ENCODE measurements around the gene PDLIM3. TPM values are rescaled to one million over a fixed set of nuclear protein-coding genes. Genes with fewer than 3 reads are reported as not detected.

The PDLIM3 gene
- total RNA-seq, 6 donors from 2014 or later: 15.9 to 183 (median 42.2) TPM

DNA sequence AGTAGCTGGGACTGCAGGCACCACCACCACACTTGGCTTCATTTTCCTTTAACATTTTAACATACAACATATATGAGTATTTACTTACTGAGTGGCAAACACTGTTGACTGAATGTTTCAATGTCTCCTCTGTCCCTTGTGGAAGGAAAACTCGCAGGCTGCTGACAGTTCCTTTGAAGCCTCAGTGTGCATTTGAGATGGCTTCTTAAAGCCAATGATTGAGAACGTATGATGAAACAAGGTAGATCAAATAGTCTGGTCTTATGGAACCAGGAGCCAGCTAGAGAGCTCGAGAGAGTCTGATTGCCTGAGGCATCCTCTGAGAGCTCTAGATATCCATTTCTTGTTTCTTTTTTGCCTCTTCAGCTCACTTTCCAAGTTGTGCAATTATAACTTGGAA is 43.0 kb upstream of the PDLIM3 start:
- no peaks in the 10 kb centered on the region for H3K4me1 ChIP-seq
- no peaks in the 10 kb centered on the region for H3K9me3 ChIP-seq
- no peaks in the 10 kb centered on the region for H3K27me3 ChIP-seq
- DNase-seq (no peak), ATAC-seq (ENCODE audit: low FRiP score in 2 of 2) (no peak)
- H3K27ac ChIP-seq: no peak overlapping the region
- 75 to 76% methylated on average over 3 of the region's 3 CpGs for WGBS, 2 donors
- no peak overlapping the region for H3K4me3 ChIP-seq
- no peaks in the 10 kb centered on the region for H3K36me3 ChIP-seq
- TF ChIP-seq EP300 (IDR thresholded peaks at IDR 0.05) (no peak), POLR2AphosphoS5 (IDR thresholded peaks at IDR 0.05) (no peak), POLR2A (IDR thresholded peaks at IDR 0.05) (no peak)
- TF ChIP-seq, protein P1, sequence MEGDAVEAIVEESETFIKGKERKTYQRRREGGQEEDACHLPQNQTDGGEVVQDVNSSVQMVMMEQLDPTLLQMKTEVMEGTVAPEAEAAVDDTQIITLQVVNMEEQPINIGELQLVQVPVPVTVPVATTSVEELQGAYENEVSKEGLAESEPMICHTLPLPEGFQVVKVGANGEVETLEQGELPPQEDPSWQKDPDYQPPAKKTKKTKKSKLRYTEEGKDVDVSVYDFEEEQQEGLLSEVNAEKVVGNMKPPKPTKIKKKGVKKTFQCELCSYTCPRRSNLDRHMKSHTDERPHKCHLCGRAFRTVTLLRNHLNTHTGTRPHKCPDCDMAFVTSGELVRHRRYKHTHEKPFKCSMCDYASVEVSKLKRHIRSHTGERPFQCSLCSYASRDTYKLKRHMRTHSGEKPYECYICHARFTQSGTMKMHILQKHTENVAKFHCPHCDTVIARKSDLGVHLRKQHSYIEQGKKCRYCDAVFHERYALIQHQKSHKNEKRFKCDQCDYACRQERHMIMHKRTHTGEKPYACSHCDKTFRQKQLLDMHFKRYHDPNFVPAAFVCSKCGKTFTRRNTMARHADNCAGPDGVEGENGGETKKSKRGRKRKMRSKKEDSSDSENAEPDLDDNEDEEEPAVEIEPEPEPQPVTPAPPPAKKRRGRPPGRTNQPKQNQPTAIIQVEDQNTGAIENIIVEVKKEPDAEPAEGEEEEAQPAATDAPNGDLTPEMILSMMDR (IDR thresholded peaks at IDR 0.05): no peak

DNA sequence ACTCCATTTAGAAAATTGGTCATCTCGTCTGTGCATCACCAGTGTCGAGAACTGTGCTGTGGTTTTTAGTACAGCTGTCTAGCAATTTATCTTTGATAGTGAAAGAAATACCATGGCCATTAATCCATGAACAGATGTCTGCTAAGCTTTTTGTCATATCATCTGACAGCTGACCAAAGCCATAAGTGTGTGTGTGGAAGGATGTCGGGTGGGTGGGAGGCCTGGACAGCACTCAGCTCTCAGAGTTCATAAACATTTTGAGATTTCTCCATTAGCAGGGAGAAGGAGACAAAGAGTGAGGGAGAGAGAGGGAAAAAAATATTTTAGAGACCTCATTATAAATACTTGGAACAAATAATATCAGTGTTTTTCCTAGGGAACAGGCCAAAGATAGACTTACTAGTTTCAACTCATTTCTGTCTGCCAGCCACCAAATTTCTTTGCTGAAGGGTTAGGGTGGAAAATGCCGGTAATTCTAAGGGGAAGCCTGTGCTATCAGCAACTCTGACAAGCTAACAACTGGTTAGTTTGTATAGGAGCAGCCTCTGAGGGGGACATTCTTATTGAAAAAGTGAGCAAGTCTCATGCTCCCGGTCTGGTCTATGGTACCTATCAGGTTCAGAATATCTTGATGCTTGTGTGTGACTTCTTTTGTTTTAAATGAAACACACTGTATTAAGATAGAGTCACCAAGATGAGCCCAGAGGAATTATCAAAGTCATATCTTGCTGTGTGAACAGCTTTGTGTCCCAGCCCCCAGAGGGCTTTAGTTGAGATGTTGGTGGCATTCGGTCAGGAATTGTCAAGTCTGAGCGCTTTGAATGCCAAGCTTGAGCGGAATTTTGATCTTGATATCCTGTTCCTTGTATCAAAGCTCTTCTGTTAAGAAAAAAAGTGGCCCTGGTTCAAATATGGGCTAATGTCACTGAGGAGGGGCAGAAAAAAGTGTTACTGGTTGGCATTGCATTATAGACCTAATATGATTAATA is 41.9 kb upstream of the PDLIM3 start:
- no peak for DNase-seq

DNA sequence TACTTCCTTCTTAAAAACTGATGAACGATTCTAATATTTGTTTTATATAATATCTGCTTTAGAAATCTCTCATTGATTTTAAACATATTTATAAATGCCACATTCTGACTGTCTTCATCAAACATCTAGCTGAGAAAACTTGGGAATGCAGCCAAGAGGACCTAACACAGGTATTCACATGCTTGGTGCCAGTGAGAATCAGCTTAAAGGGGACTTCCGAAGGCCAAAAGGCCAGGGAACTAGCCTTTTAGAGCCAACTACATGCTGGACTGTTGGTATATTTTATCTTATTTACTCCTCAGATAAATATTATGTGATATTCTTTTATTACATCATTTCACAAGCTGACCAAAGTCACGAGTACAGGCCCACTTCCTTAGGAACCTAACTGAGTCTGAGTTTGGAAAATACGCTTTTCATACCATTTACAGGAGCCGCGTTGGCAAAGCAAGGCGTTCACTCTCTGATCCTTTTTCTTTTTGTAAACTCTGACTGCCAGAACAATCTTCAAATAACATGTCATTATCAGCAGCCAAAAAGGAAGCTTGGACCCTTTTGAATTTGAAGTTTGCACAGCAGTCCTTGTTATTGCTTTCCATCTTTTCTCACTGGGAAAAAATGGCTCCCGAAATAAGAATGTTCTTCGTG is 41.1 kb upstream of the PDLIM3 start:
- WGBS, 2 donors: 69 to 78% methylated on average over 9 of the region's 9 CpGs
- ATAC-seq (ENCODE audit: low FRiP score in 2 of 2) (no peak), DNase-seq (no peak)
- no peaks in the 10 kb centered on the region for H3K36me3 ChIP-seq
- no peaks in the 10 kb centered on the region for H3K4me1 ChIP-seq
- H3K27me3 ChIP-seq: no peaks in the 10 kb centered on the region
- no peaks in the 10 kb centered on the region for H3K9me3 ChIP-seq
- H3K27ac ChIP-seq: peak overlapping the region in 2 of 4 donors; percentile 9 to 59
- H3K4me3 ChIP-seq: no peak overlapping the region
- TF ChIP-seq EP300 (IDR thresholded peaks at IDR 0.05) (no peak), POLR2AphosphoS5 (IDR thresholded peaks at IDR 0.05) (no peak), POLR2A (IDR thresholded peaks at IDR 0.05) (no peak)
- TF ChIP-seq, protein P1 (IDR thresholded peaks at IDR 0.05): no peak

More for the DNA sequence above, 41.9 kb upstream of the PDLIM3 start:
- Histone ChIP-seq H3K36me3 (no peaks in the 10 kb centered on the region), H3K4me1 (no peaks in the 10 kb centered on the region), H3K4me3 (no peak overlapping the region), H3K27me3 (no peaks in the 10 kb centered on the region), H3K9me3 (no peaks in the 10 kb centered on the region), H3K27ac (peak overlapping the region; percentile 2 to 59 (median 26))
- TF ChIP-seq EP300 (IDR thresholded peaks at IDR 0.05) (no peak), POLR2AphosphoS5 (IDR thresholded peaks at IDR 0.05) (no peak), POLR2A (IDR thresholded peaks at IDR 0.05) (no peak)
- TF ChIP-seq, protein P1 (IDR thresholded peaks at IDR 0.05): no peak
- 79 to 80% methylated on average over 8 of the region's 8 CpGs for WGBS, 2 donors
- ATAC-seq (ENCODE audit: low FRiP score in 2 of 2): peak in 1 of 2 donors; percentile 23

DNA sequence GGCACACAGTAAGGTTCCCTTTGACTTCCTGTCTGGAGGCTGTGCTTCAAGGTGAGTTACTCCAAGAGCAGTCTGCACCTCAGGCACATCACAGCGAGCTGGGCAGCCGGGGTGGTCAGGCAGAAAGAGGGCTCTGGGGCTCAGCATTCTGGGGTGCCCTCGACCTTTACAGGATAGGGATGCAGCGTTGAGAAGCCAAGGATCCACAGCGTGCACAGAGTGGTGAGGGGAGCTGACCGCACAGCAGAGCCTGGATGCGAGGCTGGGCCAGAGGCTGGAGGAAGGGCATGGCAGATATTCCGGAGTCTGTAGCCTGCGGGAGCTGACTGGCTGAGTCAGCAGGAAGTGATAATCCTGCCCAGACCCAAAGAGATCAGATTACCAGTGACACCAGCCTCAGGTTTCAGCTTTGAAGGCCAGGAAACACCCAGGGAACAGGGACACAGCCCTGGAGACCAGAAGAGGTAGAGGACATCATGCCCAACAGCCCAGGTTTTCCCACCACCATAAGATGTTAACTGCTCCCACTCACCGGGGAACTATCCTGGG is 38.4 kb upstream of the PDLIM3 start:
- H3K27ac ChIP-seq: no peak overlapping the region
- no peaks in the 10 kb centered on the region for H3K36me3 ChIP-seq
- no peaks in the 10 kb centered on the region for H3K9me3 ChIP-seq
- no peaks in the 10 kb centered on the region for H3K27me3 ChIP-seq
- ATAC-seq (ENCODE audit: low FRiP score in 2 of 2): peak; percentile 22 to 54
- TF ChIP-seq POLR2A (IDR thresholded peaks at IDR 0.05) (no peak), POLR2AphosphoS5 (IDR thresholded peaks at IDR 0.05) (no peak), EP300 (IDR thresholded peaks at IDR 0.05) (no peak)
- TF ChIP-seq, protein P1 (IDR thresholded peaks at IDR 0.05): no peak
- 66 to 69% methylated on average over 10 of the region's 10 CpGs for WGBS, 2 donors
- peak in 1 of 2 donors; percentile 36 for DNase-seq
- no peak overlapping the region for H3K4me3 ChIP-seq
- H3K4me1 ChIP-seq: no peaks in the 10 kb centered on the region
